ENCODE measurements around the gene WDCP.

DNA sequence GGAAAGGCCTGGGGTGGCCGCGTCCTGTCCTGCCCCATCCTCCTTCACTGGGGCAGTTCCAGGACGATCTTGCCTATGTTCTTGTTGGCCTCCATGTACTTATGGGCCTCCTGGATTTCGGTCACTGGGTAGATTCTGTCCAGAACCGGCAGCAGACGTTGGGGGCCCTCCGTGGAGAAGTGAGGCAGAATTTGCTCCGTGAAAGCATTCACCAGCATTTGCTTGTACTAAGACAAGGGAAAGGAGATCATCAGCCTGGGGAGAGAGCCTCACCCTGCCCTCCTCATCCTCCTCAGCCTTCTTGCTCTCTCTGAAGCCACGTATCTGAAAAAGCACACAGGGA is 30.3 kb upstream of the WDCP start:
- TF ChIP-seq POLR2AphosphoS5 (IDR thresholded peaks at IDR 0.05; ENCODE audit: low read depth, low read length) (peak; percentile 11; the same call in 1 of the 2 replicates), SIN3A (IDR thresholded peaks at IDR 0.05; ENCODE audit: borderline replicate concordance, insufficient read depth, low read length) (no peak)
- TF ChIP-seq, protein P1, sequence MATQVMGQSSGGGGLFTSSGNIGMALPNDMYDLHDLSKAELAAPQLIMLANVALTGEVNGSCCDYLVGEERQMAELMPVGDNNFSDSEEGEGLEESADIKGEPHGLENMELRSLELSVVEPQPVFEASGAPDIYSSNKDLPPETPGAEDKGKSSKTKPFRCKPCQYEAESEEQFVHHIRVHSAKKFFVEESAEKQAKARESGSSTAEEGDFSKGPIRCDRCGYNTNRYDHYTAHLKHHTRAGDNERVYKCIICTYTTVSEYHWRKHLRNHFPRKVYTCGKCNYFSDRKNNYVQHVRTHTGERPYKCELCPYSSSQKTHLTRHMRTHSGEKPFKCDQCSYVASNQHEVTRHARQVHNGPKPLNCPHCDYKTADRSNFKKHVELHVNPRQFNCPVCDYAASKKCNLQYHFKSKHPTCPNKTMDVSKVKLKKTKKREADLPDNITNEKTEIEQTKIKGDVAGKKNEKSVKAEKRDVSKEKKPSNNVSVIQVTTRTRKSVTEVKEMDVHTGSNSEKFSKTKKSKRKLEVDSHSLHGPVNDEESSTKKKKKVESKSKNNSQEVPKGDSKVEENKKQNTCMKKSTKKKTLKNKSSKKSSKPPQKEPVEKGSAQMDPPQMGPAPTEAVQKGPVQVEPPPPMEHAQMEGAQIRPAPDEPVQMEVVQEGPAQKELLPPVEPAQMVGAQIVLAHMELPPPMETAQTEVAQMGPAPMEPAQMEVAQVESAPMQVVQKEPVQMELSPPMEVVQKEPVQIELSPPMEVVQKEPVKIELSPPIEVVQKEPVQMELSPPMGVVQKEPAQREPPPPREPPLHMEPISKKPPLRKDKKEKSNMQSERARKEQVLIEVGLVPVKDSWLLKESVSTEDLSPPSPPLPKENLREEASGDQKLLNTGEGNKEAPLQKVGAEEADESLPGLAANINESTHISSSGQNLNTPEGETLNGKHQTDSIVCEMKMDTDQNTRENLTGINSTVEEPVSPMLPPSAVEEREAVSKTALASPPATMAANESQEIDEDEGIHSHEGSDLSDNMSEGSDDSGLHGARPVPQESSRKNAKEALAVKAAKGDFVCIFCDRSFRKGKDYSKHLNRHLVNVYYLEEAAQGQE (IDR thresholded peaks at IDR 0.05; ENCODE audit: insufficient read depth in 1 of 2, low read depth in 2 of 2, low read length in 2 of 2), result no peak

Data from PFSK-1 (cell line).